Neural cell (in vitro differentiated cells): Measurements from ENCODE around the gene IFITM10. TPM values are rescaled to one million over a fixed set of nuclear protein-coding genes. Genes with fewer than 3 reads are reported as not detected.
"Not testable (repeated sequence)": the region's sequence is repeated elsewhere in the genome, so short reads cannot be mapped to it uniquely, and the experiment has no call there.

Experiments
- H2AFZ ChIP-seq: fragments of 200-600, 300-800 bp; sonication (generic), shearing (Covaris generic); 2 replicates; pipeline ENCODE4 v1.6.0; 2014; ENCODE audit warnings: low read depth, mild to moderate bottlenecking, antibody characterized with exemption, low read length, moderate library complexity
- H3F3A ChIP-seq: fragments of 200-600 bp; shearing (Covaris generic); 2 replicates; pipeline ENCODE4 v1.6.1; 2016; ENCODE audit warnings: mild to moderate bottlenecking, moderate library complexity, mixed read lengths, antibody characterized with exemption, low read length; ENCODE audit not compliant: insufficient read depth, poor library complexity, severe bottlenecking
- H3K27ac ChIP-seq: fragments of 200-600, 300-800 bp; sonication (generic), shearing (Covaris generic); 2 replicates; pipeline ENCODE4 v1.5.1; 2014; ENCODE audit warnings: mild to moderate bottlenecking, low read length, moderate library complexity
- H3K27me3 ChIP-seq: fragments of 300-800, 200-600 bp; sonication (generic), shearing (Covaris generic); 2 replicates; pipeline ENCODE4 v1.6.0; 2014; ENCODE audit warnings: mild to moderate bottlenecking, low read depth, low read length, moderate library complexity; ENCODE audit not compliant: insufficient read depth
- H3K36me3 ChIP-seq: fragments of 300-800, 200-600 bp; sonication (generic), shearing (Covaris generic); 2 replicates; pipeline ENCODE4 v1.5.1; 2014; ENCODE audit warnings: mild to moderate bottlenecking, antibody characterized with exemption, low read length, moderate library complexity; ENCODE audit not compliant: insufficient read depth
- H3K4me2 ChIP-seq: fragments of 300-800, 200-600 bp; sonication (generic), shearing (Covaris generic); 2 replicates; pipeline ENCODE4 v1.6.0; 2014; ENCODE audit warnings: mild to moderate bottlenecking, low read length
- H3K4me3 ChIP-seq: fragments of 300-800, 200-600 bp; sonication (generic), shearing (Covaris generic); 2 replicates; pipeline ENCODE4 v1.5.1; 2014; ENCODE audit warnings: mild to moderate bottlenecking, low read length, moderate library complexity
- H3K79me2 ChIP-seq: fragments of 200-600 bp; shearing (Covaris generic); replicated peaks from 2 replicates; pipeline ENCODE4 v1.6.0; 2014; ENCODE audit warnings: mild to moderate bottlenecking, low read length, moderate library complexity; ENCODE audit not compliant: insufficient read depth
- H3K9ac ChIP-seq: fragments of 300-800, 200-600 bp; sonication (generic), shearing (Covaris generic); 2 replicates; pipeline ENCODE4 v1.6.1; 2016; ENCODE audit warnings: mild to moderate bottlenecking, low read length, mixed read lengths
- H3K9me2 ChIP-seq: fragments of 200-600 bp; shearing (Covaris generic); 2 replicates; pipeline ENCODE4 v1.6.1; 2016; ENCODE audit warnings: mild to moderate bottlenecking, low read length, mixed read lengths; ENCODE audit not compliant: insufficient read depth
- H3K9me3 ChIP-seq: fragments of 200-600, 300-800 bp; sonication (generic), shearing (Covaris generic); 2 replicates; pipeline ENCODE4 v1.6.1; 2016; ENCODE audit warnings: mild to moderate bottlenecking, mixed run types, low read length, moderate library complexity, mixed read lengths
- H4K20me1 ChIP-seq: fragments of 200-600 bp; shearing (Covaris generic); 2 replicates; pipeline ENCODE4 v1.6.1; 2016; ENCODE audit warnings: mild to moderate bottlenecking, mixed run types; ENCODE audit not compliant: insufficient read depth
- SMC3 ChIP-seq: fragments of 450-650 bp; conservative IDR thresholded peaks from 2 replicates; pipeline ENCODE4 v1.6.1; 2014; ENCODE audit warnings: antibody characterized with exemption, mild to moderate bottlenecking, moderate library complexity; ENCODE audit not compliant: poor library complexity
- polyA plus RNA-seq: library from polyadenylated mRNA; depleted of rRNA; stranded (reverse); fragments of >200 nt; gene quantifications from 2 replicates; pipeline ENCODE4 v1.2.3, GENCODE V29; 2014

Gene IFITM10
- polyA plus RNA-seq, 1 donor from 2014 or later: 1.1 TPM

DNA sequence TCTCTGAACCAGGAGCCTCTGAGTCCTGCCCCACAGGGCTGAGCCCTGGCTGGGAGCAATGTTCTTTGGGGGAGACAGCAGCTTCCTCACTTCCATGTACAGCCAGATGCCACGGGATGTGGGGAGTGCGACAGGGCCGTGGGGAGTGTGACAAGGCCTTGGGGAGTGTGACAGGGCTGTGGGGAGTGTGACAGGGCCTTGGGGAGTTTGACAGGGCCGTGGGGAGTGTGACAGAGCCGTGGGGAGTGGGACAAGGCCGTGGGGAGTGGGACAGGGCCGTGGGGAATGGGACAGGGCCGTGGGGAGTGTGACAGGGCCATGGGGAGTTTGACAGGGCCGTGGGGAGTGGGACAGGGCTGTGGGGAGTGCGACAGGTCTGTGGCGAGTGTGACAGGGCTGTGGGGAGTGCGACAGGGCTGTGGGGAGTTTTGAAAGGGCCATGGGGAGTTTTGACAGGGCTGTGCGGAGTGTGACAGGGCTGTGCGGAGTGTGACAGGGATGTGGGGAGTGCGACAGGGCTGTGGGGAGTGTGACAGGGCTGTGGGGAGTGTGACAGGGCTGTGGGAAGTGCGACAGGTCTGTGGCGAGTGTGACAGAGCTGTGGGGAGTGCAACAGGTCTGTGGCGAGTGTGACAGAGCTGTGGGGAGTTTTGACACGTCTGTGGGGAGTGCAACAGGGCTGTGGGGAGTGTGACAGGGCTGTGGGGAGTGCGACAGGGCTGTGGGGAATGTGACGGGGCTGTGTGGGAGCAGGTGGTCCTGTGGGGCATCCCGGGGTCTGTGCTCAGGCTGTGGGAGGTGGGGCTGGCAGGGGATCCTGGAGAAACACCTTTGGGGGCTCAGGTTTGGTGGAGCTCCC is 60.0 kb downstream of the IFITM10 start:
- H3K4me3 ChIP-seq: no peak overlapping the region
- H3F3A ChIP-seq: no peaks in the 10 kb centered on the region
- H3K9me3 ChIP-seq: no peaks in the 10 kb centered on the region
- H3K4me2 ChIP-seq: no peak overlapping the region
- no peaks in the 10 kb centered on the region for H3K79me2 ChIP-seq
- no peaks in the 10 kb centered on the region for H3K36me3 ChIP-seq
- no peaks in the 10 kb centered on the region for H3K9me2 ChIP-seq
- no peaks in the 10 kb centered on the region for H4K20me1 ChIP-seq
- TF ChIP-seq SMC3: no peak
- no peak overlapping the region for H3K27ac ChIP-seq
- H3K9ac ChIP-seq: no peak overlapping the region
- H2AFZ ChIP-seq: no peak overlapping the region
- no peaks in the 10 kb centered on the region for H3K27me3 ChIP-seq

DNA sequence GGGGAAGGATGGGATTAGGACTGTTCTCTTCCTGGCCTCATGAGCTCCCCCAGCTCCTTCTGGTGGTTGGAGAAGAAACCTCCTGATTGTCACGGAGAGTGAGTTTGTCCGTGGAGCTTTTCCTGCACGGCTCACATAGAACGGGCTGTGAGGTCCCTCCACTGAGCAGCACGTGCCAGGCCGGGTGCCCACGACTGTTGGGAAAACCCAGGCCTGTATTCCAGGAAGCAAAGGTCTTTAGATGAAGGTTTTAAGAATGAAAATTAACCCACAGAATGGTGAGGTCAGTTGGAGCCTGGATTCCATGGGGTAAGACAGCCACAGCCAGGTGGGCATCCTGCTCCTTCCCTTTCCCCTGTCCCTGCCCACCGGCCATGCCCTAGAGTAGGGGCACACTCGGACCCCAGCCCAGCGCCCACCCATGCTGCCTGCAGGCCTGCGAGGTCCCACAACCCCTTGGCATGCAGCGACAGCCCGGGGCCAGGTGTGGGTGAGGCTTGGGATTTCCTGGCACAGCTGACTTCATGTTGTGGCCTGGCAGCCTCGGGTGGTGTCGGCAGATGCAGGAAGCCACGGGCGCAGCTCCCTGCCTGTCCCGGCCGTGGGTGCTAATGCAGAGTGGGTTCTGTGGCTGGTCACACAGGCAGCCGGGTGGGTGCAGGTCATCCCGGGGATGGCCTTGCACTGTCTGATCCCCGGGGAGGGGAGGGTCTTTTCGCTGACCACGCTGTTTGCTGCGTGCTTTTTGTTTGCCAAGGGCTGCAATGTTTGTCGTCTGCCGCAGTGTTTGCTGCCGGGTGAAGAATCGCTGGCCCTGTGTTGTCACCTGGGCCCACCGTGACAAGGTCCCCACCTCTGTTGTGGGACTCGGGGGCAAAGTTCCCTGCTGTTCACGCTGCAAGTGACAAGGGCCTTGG is 60.9 kb downstream of the IFITM10 start:
- not testable (repeated sequence) for H3K79me2 ChIP-seq, H4K20me1 ChIP-seq, H3K9me2 ChIP-seq, H3K27ac ChIP-seq, H3K9me3 ChIP-seq, H2AFZ ChIP-seq, H3K4me3 ChIP-seq, H3K36me3 ChIP-seq, H3K27me3 ChIP-seq, H3K4me2 ChIP-seq, H3K9ac ChIP-seq, H3F3A ChIP-seq

DNA sequence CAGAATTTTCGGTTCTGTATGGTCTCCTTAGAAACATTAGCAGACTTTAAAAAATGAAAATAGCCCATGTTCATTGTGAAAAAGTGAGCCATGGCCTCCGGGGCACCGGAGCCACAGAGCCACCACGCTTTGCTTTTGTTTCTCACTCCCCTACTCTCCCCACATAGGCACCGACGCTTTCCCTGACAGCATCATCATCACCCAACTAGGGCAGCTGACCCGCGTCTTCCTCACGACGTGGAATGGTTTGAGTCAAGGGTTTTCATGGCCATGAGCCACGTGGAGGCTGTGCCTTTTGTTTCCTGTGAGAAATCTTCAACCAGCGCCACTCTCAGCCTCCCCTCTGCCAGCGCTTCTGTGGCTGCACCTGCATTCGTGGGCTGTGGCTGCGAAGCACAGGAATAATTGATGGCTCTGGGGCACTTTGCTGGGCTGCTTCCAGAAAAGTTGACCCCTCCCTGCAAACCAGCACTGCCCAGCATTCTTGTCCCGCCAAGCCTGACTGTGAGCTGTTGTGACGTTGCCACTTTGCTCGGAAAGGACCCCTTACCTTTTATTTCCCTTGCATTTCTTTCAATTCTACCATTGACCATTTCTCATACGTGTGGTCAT is 62.0 kb downstream of the IFITM10 start:
- H3K27ac ChIP-seq, H3K9me2 ChIP-seq, H3K4me3 ChIP-seq, H3F3A ChIP-seq, H4K20me1 ChIP-seq, H3K27me3 ChIP-seq, H3K36me3 ChIP-seq, H2AFZ ChIP-seq, H3K4me2 ChIP-seq, H3K9ac ChIP-seq, H3K79me2 ChIP-seq, H3K9me3 ChIP-seq: not testable (repeated sequence)

GRCh38 chr11:1686220-1686619 is 64.2 kb downstream of the IFITM10 start:
- H3K27ac ChIP-seq, H3K79me2 ChIP-seq, H3K9me2 ChIP-seq, H3F3A ChIP-seq, H3K4me3 ChIP-seq, H3K9me3 ChIP-seq, H3K36me3 ChIP-seq, H3K4me2 ChIP-seq, H3K9ac ChIP-seq, H4K20me1 ChIP-seq, H2AFZ ChIP-seq, H3K27me3 ChIP-seq: not testable (repeated sequence)

DNA sequence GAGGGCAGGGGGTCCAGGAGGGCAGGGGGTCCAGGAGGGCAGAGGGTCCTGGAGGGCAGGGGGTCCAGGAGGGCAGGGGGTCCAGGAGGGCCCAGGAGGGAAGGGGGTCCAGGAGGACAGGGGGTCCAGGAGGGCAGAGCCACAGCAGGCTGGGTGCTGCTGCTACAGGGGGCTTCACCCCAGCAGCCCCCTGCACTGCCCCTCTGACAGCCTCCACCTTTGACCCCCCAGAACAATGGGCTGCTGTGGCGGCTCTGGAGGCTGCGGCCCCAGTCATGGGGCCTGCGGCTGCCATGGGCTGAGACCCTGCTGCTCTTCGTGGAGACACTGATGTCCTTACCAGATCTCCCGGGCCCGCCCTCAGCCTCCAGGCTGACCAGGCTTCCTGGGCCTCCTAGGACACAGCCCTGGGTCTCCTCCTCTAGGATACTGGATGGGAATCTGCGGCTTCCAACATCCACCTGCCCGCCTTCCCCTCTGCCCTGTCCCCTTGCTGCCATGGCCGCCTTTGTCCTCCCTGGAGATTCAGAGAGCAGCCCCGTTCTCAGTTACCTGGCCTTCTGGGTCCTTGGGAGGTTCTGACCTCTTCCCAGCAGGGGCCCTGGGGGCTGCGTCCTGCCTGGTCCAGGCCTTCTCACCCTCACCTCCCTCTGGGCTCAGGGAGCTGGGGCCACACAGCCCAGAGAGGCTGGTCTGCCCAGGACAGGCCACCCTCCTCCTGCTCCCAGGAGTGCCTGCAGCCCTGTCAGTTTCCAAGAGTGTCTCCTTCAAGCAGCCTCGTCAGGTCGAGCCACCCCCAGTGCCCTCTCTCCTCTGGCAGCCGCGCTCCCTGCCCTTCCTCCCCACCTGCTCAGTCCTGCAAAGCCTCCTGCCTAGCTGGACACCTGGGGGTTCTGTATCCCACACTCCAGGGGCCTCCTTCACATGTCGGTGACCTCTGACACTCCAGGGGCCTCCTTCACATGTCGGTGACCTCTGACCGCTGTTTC is 65.2 kb downstream of the IFITM10 start:
- H3F3A ChIP-seq: not testable (repeated sequence)

DNA sequence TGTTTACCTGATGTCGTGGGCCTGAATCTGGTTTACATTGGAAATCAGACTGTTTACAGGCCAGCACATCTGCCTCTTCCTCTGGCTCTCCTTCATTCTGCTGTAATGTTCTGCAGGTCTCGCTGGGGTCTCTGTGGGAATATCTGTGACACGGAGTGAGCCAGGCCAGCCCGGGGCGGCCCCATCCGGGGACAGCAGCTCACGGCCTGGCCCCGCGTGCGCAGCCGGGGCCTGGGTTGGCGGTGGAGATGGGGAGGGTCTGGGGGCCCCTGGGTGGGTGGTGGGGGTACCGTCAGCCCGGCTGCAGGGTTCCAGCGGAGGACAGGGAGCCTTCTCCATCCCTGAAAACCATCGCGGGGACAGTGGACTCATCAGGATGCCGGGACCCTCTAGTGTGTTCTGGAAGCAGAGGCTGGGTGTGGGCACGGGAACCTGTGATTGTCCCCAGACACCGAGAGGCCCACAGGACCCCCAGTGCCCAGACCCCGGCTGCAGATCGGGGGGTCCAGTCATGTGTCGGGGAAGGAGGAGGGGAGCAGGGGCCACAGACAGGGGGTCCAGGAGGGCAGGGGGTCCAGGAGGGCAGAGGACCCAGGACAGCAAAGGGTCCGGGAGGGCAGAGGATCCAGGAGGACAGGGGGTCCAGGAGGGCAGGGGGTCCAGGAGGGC is 66.4 kb downstream of the IFITM10 start:
- not testable (repeated sequence) for H3K9me3 ChIP-seq, H3K9me2 ChIP-seq, H2AFZ ChIP-seq, H3F3A ChIP-seq, H3K27me3 ChIP-seq, H3K9ac ChIP-seq, H3K79me2 ChIP-seq, H3K27ac ChIP-seq, H3K4me2 ChIP-seq, H3K36me3 ChIP-seq, H4K20me1 ChIP-seq, H3K4me3 ChIP-seq

More for the DNA sequence above, 65.2 kb downstream of the IFITM10 start:
- H3K79me2 ChIP-seq, H3K9ac ChIP-seq, H3K27ac ChIP-seq, H2AFZ ChIP-seq, H3K36me3 ChIP-seq, H3K9me3 ChIP-seq, H3K27me3 ChIP-seq, H3K9me2 ChIP-seq, H3K4me3 ChIP-seq, H3K4me2 ChIP-seq, H4K20me1 ChIP-seq: not testable (repeated sequence)
